OCI-LY3 (cell line): ENCODE measurements around the gene CSNK2B.

Source experiments
- H2AFZ ChIP-seq: fragments of 200-600, 300-600 bp; shearing (Covaris generic); 2 replicates; pipeline ENCODE4 v1.6.0; 2014; ENCODE audit warnings: antibody characterized with exemption, low read depth, low read length
- H3K27ac ChIP-seq: fragments of 200-600, 300-600 bp; sonication (generic); 2 replicates; pipeline ENCODE4 v1.5.1; 2014; ENCODE audit warnings: mild to moderate bottlenecking, low read length, moderate library complexity, mixed read lengths
- H3K27me3 ChIP-seq: fragments of 200-600, 300-600 bp; sonication (generic); 2 replicates; pipeline ENCODE4 v1.6.1; 2014; ENCODE audit warnings: low read depth, low read length, mixed read lengths
- H3K36me3 ChIP-seq: fragments of 200-600, 300-600 bp; sonication (generic); replicated peaks from 2 replicates; pipeline ENCODE3; 2014; ENCODE audit warnings: low read depth, low read length, mixed read lengths
- H3K4me1 ChIP-seq: fragments of 300-600, 200-600 bp; sonication (generic); 2 replicates; pipeline ENCODE4 v1.6.1; 2014; ENCODE audit warnings: low read length, mixed read lengths
- H3K4me2 ChIP-seq: fragments of 200-600, 300-600 bp; sonication (generic); 2 replicates; pipeline ENCODE4 v1.6.1; 2014; ENCODE audit warnings: low read length, mixed read lengths
- H3K4me3 ChIP-seq: fragments of 300-600, 200-600 bp; sonication (generic); 2 replicates; pipeline ENCODE4 v1.5.1; 2014; ENCODE audit warnings: antibody characterized with exemption, mild to moderate bottlenecking, low read length, moderate library complexity
- H3K79me2 ChIP-seq: fragments of 300-600, 200-600 bp; shearing (Covaris generic); 2 replicates; pipeline ENCODE4 v1.6.1; 2014; ENCODE audit warnings: mild to moderate bottlenecking, low read length, mixed read lengths
- H3K9ac ChIP-seq: fragments of 300-600, 200-600 bp; shearing (Covaris generic); 2 replicates; pipeline ENCODE4 v1.6.0; 2014; ENCODE audit warnings: mild to moderate bottlenecking, low read length, moderate library complexity
- H3K9me3 ChIP-seq: fragments of 200-600, 300-600 bp; shearing (Covaris generic); 2 replicates; pipeline ENCODE4 v1.6.1; 2014; ENCODE audit warnings: low read length, mixed read lengths; ENCODE audit not compliant: insufficient read depth
- H4K20me1 ChIP-seq: fragments of 200-600, 300-600 bp; sonication (generic); 2 replicates; pipeline ENCODE4 v1.6.1; 2016; ENCODE audit warnings: low read length, mixed read lengths; ENCODE audit not compliant: insufficient read depth
- CTCF ChIP-seq: fragments of 200-600, 300-600 bp; sonication (generic); IDR thresholded peaks from 2 replicates; pipeline ENCODE4 v1.5.1; 2014; ENCODE audit warnings: antibody characterized with exemption, low read length, low read depth
- EZH2phosphoT487 ChIP-seq: fragments of 200-600 bp; shearing (Covaris generic); IDR thresholded peaks from 2 replicates; pipeline ENCODE4 v1.6.1; 2018; ENCODE audit warnings: antibody characterized with exemption, mixed run types, low read depth

Gene CSNK2B

DNA sequence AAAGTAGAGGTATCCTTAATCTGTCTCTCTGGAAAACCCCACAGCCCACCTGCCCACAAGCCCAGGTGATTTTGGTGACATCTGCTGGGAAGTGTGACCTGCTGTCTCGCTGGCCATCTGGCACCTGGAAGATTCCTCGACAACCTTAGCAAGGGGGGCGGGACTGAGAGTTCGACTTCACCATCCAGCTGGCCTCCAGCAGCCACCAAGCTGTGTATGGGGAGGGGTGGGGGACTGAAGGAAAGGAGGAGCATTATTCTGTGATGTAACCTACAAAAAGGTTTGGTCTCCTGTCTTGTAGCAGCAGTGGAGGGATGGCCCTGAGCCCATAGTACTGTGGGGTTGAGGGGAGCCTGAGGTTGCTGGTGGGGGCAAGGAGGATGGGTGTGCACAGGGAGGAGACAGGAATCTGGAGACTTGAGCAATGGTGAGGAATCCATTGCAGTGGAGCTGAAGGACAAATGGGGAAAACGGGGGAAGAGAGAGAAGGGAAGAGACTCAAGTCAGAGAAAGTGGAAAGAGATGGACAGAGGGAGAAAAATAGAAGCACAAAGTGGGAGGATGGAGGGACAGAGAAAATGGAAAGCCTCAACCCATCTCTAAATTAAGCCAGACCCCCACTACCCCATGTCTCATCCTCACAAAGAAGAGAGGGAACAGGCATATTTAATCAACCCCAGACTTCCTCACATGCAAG, 44.8 kb downstream of the CSNK2B start:
- Histone ChIP-seq H3K36me3 (no peaks in the 10 kb centered on the region), H3K27ac (no peak overlapping the region), H3K4me2 (no peak overlapping the region), H3K4me3 (no peak overlapping the region), H3K27me3 (no peaks in the 10 kb centered on the region), H3K4me1 (peaks cover 6% of the 10 kb centered on the region), H4K20me1 (no peaks in the 10 kb centered on the region), H2AFZ (no peak overlapping the region), H3K79me2 (no peaks in the 10 kb centered on the region), H3K9ac (no peak overlapping the region), H3K9me3 (no peaks in the 10 kb centered on the region)
- TF ChIP-seq EZH2phosphoT487 (no peak), CTCF (no peak)

GRCh38 chr6:31711233-31711632, 45.4 kb downstream of the CSNK2B start:
- H2AFZ ChIP-seq = no peak overlapping the region
- H3K4me3 ChIP-seq = no peak overlapping the region

DNA sequence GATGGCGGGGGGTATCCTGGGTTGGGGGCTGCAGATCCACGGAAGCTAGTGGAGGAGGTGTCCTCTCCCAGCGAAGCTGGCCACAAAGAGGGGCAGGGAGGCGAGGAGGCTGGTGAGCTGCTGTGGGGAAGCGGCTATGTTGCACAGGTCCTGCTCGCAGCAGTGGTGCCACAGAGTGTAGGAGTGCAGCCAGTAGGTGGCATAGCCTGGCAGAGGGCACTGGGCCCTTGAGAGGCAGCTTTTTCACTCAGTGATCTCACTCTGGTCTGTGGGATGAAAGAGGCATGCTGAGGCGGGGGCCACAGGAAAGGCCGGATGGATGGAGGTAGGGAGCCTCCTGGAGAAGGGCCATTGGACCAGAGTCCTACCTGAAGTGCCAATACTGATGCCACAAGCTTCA, 46.4 kb downstream of the CSNK2B start:
- Histone ChIP-seq H3K27me3 (no peaks in the 10 kb centered on the region), H3K4me2 (no peak overlapping the region), H4K20me1 (no peaks in the 10 kb centered on the region), H2AFZ (no peak overlapping the region), H3K9ac (no peak overlapping the region), H3K36me3 (no peaks in the 10 kb centered on the region), H3K9me3 (no peaks in the 10 kb centered on the region), H3K27ac (no peak overlapping the region), H3K79me2 (no peaks in the 10 kb centered on the region), H3K4me3 (no peak overlapping the region), H3K4me1 (peaks cover 6% of the 10 kb centered on the region)
- TF ChIP-seq CTCF (peak; percentile 19), EZH2phosphoT487 (no peak)

More at GRCh38 chr6:31711233-31711632, 45.4 kb downstream of the CSNK2B start:
- Histone ChIP-seq H3K9ac (no peak overlapping the region), H3K36me3 (no peaks in the 10 kb centered on the region), H3K79me2 (no peaks in the 10 kb centered on the region), H3K4me1 (peaks cover 6% of the 10 kb centered on the region), H3K27me3 (no peaks in the 10 kb centered on the region), H3K27ac (no peak overlapping the region), H4K20me1 (no peaks in the 10 kb centered on the region), H3K9me3 (no peaks in the 10 kb centered on the region), H3K4me2 (no peak overlapping the region)
- TF ChIP-seq CTCF = no peak
- no peak for TF ChIP-seq EZH2phosphoT487

- H2AFZ ChIP-seq = no peak overlapping the region
- H3K4me1 ChIP-seq = peaks cover 6% of the 10 kb centered on the region
- no peaks in the 10 kb centered on the region for H3K27me3 ChIP-seq
- H3K4me2 ChIP-seq = no peak overlapping the region
- H3K9me3 ChIP-seq = no peaks in the 10 kb centered on the region
- H4K20me1 ChIP-seq = no peaks in the 10 kb centered on the region
- H3K9ac ChIP-seq = no peak overlapping the region
- no peak overlapping the region for H3K4me3 ChIP-seq
- no peak overlapping the region for H3K27ac ChIP-seq
- TF ChIP-seq EZH2phosphoT487 = no peak
- TF ChIP-seq CTCF = no peak
- H3K36me3 ChIP-seq = no peaks in the 10 kb centered on the region
- no peaks in the 10 kb centered on the region for H3K79me2 ChIP-seq
Observed at GRCh38 chr6:31713465-31713864, 47.6 kb downstream of the CSNK2B start.
